GM19099 (cell line): Measurements from ENCODE around the gene GTF2A1L.

Source experiments
- POLR2A ChIP-seq: IDR thresholded peaks from 3 replicates; pipeline ENCODE4 v1.6.1; 2011; ENCODE audit warnings: low read depth; ENCODE audit not compliant: insufficient read length; ENCODE audit errors: extremely low read depth

Gene GTF2A1L

GRCh38 chr2:48597492-48597891 lies 20.2 kb upstream of the GTF2A1L start:
- TF ChIP-seq POLR2A: no peak

- TF ChIP-seq POLR2A: no peak
Measured at GRCh38 chr2:48600204-48600813, 17.3 kb upstream of the GTF2A1L start.

- TF ChIP-seq POLR2A: no peak
Measured at GRCh38 chr2:48600917-48601316, 16.7 kb upstream of the GTF2A1L start.

GRCh38 chr2:48601349-48601748 lies 16.3 kb upstream of the GTF2A1L start:
- no peak for TF ChIP-seq POLR2A

- TF ChIP-seq POLR2A: no peak
Measured at GRCh38 chr2:48605482-48606175, 12.0 kb upstream of the GTF2A1L start.

GRCh38 chr2:48607307-48608014 lies 10.2 kb upstream of the GTF2A1L start:
- no peak for TF ChIP-seq POLR2A

GRCh38 chr2:48613211-48613610 lies 4.4 kb upstream of the GTF2A1L start:
- no peak for TF ChIP-seq POLR2A

- no peak for TF ChIP-seq POLR2A
Measured at GRCh38 chr2:48619526-48619925, 1.9 kb downstream of the GTF2A1L start.

GRCh38 chr2:48620604-48621003 lies 2.9 kb downstream of the GTF2A1L start:
- no peak for TF ChIP-seq POLR2A

GRCh38 chr2:48624696-48625095 lies 7.0 kb downstream of the GTF2A1L start:
- no peak for TF ChIP-seq POLR2A

GRCh38 chr2:48626047-48626446 lies 8.4 kb downstream of the GTF2A1L start:
- TF ChIP-seq POLR2A: no peak

- no peak for TF ChIP-seq POLR2A
Measured at GRCh38 chr2:48633143-48633542, 15.5 kb downstream of the GTF2A1L start.

- no peak for TF ChIP-seq POLR2A
Measured at GRCh38 chr2:48635786-48636185, 18.1 kb downstream of the GTF2A1L start.

- no peak for TF ChIP-seq POLR2A
Measured at GRCh38 chr2:48638261-48638660, 20.6 kb downstream of the GTF2A1L start.

GRCh38 chr2:48651158-48651790 lies 33.6 kb downstream of the GTF2A1L start:
- TF ChIP-seq POLR2A: no peak
